ENCODE data around the gene CYP1A2. TPM values are rescaled to one million over a fixed set of nuclear protein-coding genes. Genes with fewer than 3 reads are reported as not detected.
A peak's percentile ranks its signal among the peaks of the same experiment; 100 is the strongest.

Gene CYP1A2
- total and polyA plus RNA-seq, 9 of the 15 experiments (the other 6 are each of a cell fraction or from before 2014, with no cell fraction given): not detected

GRCh38 chr15:74799856-74800558 lies 51.4 kb downstream of the CYP1A2 start (continued):
- 0 out of 2 replicates have a peak, but pooled peaks have one; percentile 12 for TF ChIP-seq HBP1 (CRISPR knock-in tag; IDR thresholded peaks at IDR 0.05)
- 0 out of 4 replicates have a peak, but pooled peaks of 1 of the 2 experiments have one; percentile 11 for TF ChIP-seq TBL1XR1 (IDR thresholded peaks at IDR 0.05; ENCODE audit: low read length in 2 of 2)
- peak; percentile 60 for TF ChIP-seq HMGN3 (IDR thresholded peaks at IDR 0.05; ENCODE audit: borderline replicate concordance, extremely low read depth, insufficient read length, low read depth, low read length)
- TF ChIP-seq NCOR1 (IDR thresholded peaks at IDR 0.05): no peak
- TF ChIP-seq REST (IDR thresholded peaks at IDR 0.05; ENCODE audit: borderline replicate concordance): peak; percentile 90
- TF ChIP-seq REST (CRISPR knock-in tag; IDR thresholded peaks at IDR 0.05; ENCODE audit: low read depth): no peak
- TF ChIP-seq RNF2 (IDR thresholded peaks at IDR 0.05): 0 out of 2 replicates have a peak, but pooled peaks have one; percentile 18
- 0 out of 2 replicates have a peak, but pooled peaks have one; percentile 58 for TF ChIP-seq RB1 (IDR thresholded peaks at IDR 0.05; ENCODE audit: low read depth)
- no peak for TF ChIP-seq CREB3 (tag; conservative IDR thresholded peaks at IDR 0.05; ENCODE audit: low read depth)
- TF ChIP-seq ZBTB8A (IDR thresholded peaks at IDR 0.05; ENCODE audit: partially characterized antibody): no peak
- no peak for TF ChIP-seq ZNF143 (CRISPR knock-in tag; IDR thresholded peaks at IDR 0.05)
- peak; percentile 90 to 95 for TF ChIP-seq RAD21 (CRISPR knock-in tag; conservative IDR thresholded peaks at IDR 0.05 in 1 of 2, IDR thresholded peaks at IDR 0.05 in 1 of 2)
- TF ChIP-seq KLF1 (tag; IDR thresholded peaks at IDR 0.05): no peak
- peak; percentile 95 for TF ChIP-seq SMC3 (conservative IDR thresholded peaks at IDR 0.05; ENCODE audit: insufficient read depth, low read depth, low read length)
- TF ChIP-seq NR3C1 (CRISPR knock-in tag; IDR thresholded peaks at IDR 0.05): no peak
- peak; percentile 60; the same call in 1 of the 2 replicates for TF ChIP-seq ZBTB17 (CRISPR knock-in tag; IDR thresholded peaks at IDR 0.05)
- TF ChIP-seq KDM4B (IDR thresholded peaks at IDR 0.05; ENCODE audit: borderline replicate concordance in 2 of 2, low read depth in 1 of 2): peak in 1 of 2 experiments; percentile 64; a peak in 1 of 4 replicates

All from K562 (cell line).